GM12878 (cell line): ENCODE results near the gene MXI1. TPM values are rescaled to one million over a fixed set of nuclear protein-coding genes. Genes with fewer than 3 reads are reported as not detected.
A peak's percentile ranks its signal among the peaks of the same experiment; 100 is the strongest.

Experiments used
- BCL11A ChIP-seq: IDR thresholded peaks from 2 replicates; pipeline ENCODE4 v1.6.1; 2011; ENCODE audit warnings: low read depth, low read length
- CREB1 ChIP-seq: IDR thresholded peaks from 2 replicates; pipeline ENCODE4 v1.6.1; 2012; ENCODE audit warnings: low read depth, mild to moderate bottlenecking, inconsistent platforms
- ESRRA ChIP-seq: IDR thresholded peaks from 2 replicates; pipeline ENCODE4 v1.6.1; 2012; ENCODE audit warnings: mild to moderate bottlenecking, low read length, improper control_type of control experiment
- ETV6 ChIP-seq, 2 experiments: fragments of 450-650 bp in 1 of 2; IDR thresholded peaks in 1 of 2; conservative IDR thresholded peaks in 1 of 2; 2 replicates each; pipeline ENCODE4 v1.6.1; 2014; ENCODE audit warnings: antibody characterized with exemption in 1 of 2, borderline replicate concordance in 1 of 2, low read depth in 1 of 2, mild to moderate bottlenecking in 1 of 2, moderate library complexity in 1 of 2
- GATAD2B ChIP-seq: fragments of 450-650 bp; conservative IDR thresholded peaks from 2 replicates; pipeline ENCODE4 v1.6.1; 2017; ENCODE audit warnings: low read depth, mild to moderate bottlenecking, moderate library complexity
- HDGF ChIP-seq: fragments of 450-650 bp; IDR thresholded peaks from 2 replicates; pipeline ENCODE4 v1.6.1; 2016; ENCODE audit warnings: antibody characterized with exemption
- IKZF1 ChIP-seq: fragments of 450-650 bp; conservative IDR thresholded peaks from 2 replicates; pipeline ENCODE4 v1.6.1; 2017; ENCODE audit warnings: antibody characterized with exemption, mild to moderate bottlenecking
- LARP7 ChIP-seq: fragments of 450-650 bp; IDR thresholded peaks from 2 replicates; pipeline ENCODE4 v1.6.1; 2017; ENCODE audit warnings: mild to moderate bottlenecking
- MEF2B ChIP-seq: fragments of 450-650 bp; IDR thresholded peaks from 2 replicates; pipeline ENCODE4 v1.6.1; 2018; ENCODE audit warnings: mild to moderate bottlenecking, moderate library complexity; ENCODE audit not compliant: partially characterized antibody, poor library complexity, severe bottlenecking
- MTA3 ChIP-seq: IDR thresholded peaks from 2 replicates; pipeline ENCODE4 v1.6.1; 2012; ENCODE audit warnings: low read length, inconsistent platforms, borderline replicate concordance
- MXI1 ChIP-seq: fragments of 150-350 bp; IDR thresholded peaks from 2 replicates; pipeline ENCODE4 v1.6.1; 2011; ENCODE audit warnings: low read depth, mild to moderate bottlenecking, inconsistent platforms, low read length, improper control_type of control experiment
- MYC ChIP-seq: IDR thresholded peaks from 2 replicates; pipeline ENCODE4 v1.6.1; 2011; ENCODE audit warnings: mild to moderate bottlenecking, low read length, moderate library complexity, inconsistent platforms; ENCODE audit not compliant: insufficient read depth, insufficient replicate concordance, insufficient read length, severe bottlenecking
- NBN ChIP-seq: fragments of 450-650 bp; IDR thresholded peaks from 2 replicates; pipeline ENCODE4 v1.6.1; 2016
- NFIC ChIP-seq: IDR thresholded peaks from 2 replicates; pipeline ENCODE4 v1.6.1; 2012; ENCODE audit warnings: low read depth, mild to moderate bottlenecking, inconsistent platforms, low read length, moderate library complexity
- NR2C2 ChIP-seq: IDR thresholded peaks from 2 replicates; pipeline ENCODE4 v1.6.1; 2011; ENCODE audit warnings: borderline replicate concordance, low read depth; ENCODE audit not compliant: control insufficient read depth, insufficient read length
- RB1 ChIP-seq: fragments of 450-650 bp; formaldehyde crosslinking; IDR thresholded peaks from 2 replicates; pipeline ENCODE4 v1.6.1; 2017; ENCODE audit warnings: mild to moderate bottlenecking, borderline replicate concordance
- ZNF274 ChIP-seq: IDR thresholded peaks from one replicate; pipeline ENCODE4 v1.8.0; 2011; ENCODE audit not compliant: insufficient read length, insufficient read depth
- ZZZ3 ChIP-seq: IDR thresholded peaks from 2 replicates; pipeline ENCODE4 v1.6.1; 2011; ENCODE audit warnings: low read depth; ENCODE audit not compliant: control insufficient read depth, insufficient read length
- polyA plus RNA-seq, 11 experiments: library from polyadenylated mRNA; depleted of rRNA in 4 of 11; unstranded in 6 of 11; stranded (reverse) in 5 of 11; fragments of >200 nt; fragmentation: Nextera tagmentation in 4 of 11; fragmentation: Illumina TruSeq in 1 of 11; extraction: Ambion mirVana in 4 of 11; extraction: Trizol in 1 of 11; gene quantifications; 1 replicate in 1 of 11; 2 replicates in 10 of 11; pipeline versions ENCODE4 v1.2.1 to v1.2.3, GENCODE V29; 2011 to 2016; ENCODE audit warnings: inconsistent platforms in 2 of 11, missing spikeins in 2 of 11, low read depth in 1 of 11
- total RNA-seq, 4 experiments: library from RNA; depleted of rRNA in 3 of 4; stranded (reverse); fragments of >200 nt in 3 of 4; fragmentation: Illumina TruSeq in 1 of 4; extraction: Trizol in 1 of 4; gene quantifications; 2 replicates each; pipeline versions ENCODE4 v1.2.1 to v1.2.3, GENCODE V29; 2013 to 2021
- TF ChIP-seq, protein P1 (sequence below), 3 experiments: IDR thresholded peaks in 2 of 3; conservative IDR thresholded peaks in 1 of 3; 2 replicates each; pipeline ENCODE4 v1.5.1; 2011; ENCODE audit warnings: low read depth in 3 of 3, low read length in 3 of 3, mild to moderate bottlenecking in 3 of 3, control low read depth in 2 of 3, moderate library complexity in 2 of 3, inconsistent platforms in 1 of 3, mixed read lengths in 1 of 3; ENCODE audit not compliant: control insufficient read depth in 2 of 3, insufficient read depth in 1 of 3; ENCODE audit errors: extremely low read depth in 1 of 3
- TF ChIP-seq, protein P2 (sequence below): IDR thresholded peaks from 2 replicates; pipeline ENCODE4 v1.6.1; 2012; ENCODE audit warnings: low read depth, low read length, improper control_type of control experiment
- TF ChIP-seq, protein P3 (sequence below): fragments of 450-650 bp; IDR thresholded peaks from 2 replicates; pipeline ENCODE4 v1.6.1; 2016; ENCODE audit warnings: mild to moderate bottlenecking
- TF ChIP-seq, protein P4 (sequence below): fragments of 150-350 bp; IDR thresholded peaks from 2 replicates; pipeline ENCODE4 v1.6.1; 2014; ENCODE audit warnings: mild to moderate bottlenecking, low read depth, low read length

The MXI1 gene
- total and polyA plus RNA-seq, 10 of the 15 experiments (the other 5 are each of a cell fraction or from before 2014, with no cell fraction given), result 0.23 to 8.0 (median 0.41) TPM

DNA sequence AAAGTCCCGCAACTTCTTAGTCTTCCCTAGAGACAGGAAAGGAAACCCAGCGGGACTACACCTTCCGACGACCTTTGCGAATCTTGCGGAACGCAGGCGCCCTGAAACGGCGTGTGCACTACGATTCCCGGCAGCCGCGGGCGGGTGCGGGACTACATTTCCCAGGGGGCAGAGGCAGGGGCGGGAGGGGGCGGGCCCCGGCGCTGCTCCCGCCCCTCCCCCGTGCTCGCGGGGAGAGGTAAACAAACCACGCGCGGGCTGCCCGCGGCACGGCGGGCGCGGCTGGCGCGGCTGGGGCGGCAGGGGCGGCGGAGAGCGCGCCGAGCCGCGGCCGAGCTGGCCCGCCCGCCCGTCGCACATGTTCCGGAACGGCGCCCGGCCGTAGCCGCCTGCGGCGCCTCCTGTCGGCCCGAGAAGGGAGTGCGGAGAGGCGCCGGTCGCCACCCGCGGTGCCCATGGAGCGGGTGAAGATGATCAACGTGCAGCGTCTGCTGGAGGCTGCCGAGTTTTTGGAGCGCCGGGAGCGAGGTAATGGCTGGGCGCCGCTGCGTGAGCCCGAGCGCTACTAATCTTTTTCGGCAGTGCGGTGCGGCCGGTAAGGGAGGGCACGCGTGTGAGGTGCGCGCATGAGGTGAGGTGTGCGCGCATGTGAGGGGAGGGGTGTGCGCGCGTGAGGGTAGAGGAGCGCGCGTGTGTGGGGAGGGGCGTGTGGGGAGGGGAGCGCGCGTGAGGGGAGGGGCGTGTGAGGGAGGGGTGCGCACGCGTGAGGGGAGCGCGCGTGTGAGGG is 18.5 kb downstream of the MXI1 start (continued):
- TF ChIP-seq, protein P1, sequence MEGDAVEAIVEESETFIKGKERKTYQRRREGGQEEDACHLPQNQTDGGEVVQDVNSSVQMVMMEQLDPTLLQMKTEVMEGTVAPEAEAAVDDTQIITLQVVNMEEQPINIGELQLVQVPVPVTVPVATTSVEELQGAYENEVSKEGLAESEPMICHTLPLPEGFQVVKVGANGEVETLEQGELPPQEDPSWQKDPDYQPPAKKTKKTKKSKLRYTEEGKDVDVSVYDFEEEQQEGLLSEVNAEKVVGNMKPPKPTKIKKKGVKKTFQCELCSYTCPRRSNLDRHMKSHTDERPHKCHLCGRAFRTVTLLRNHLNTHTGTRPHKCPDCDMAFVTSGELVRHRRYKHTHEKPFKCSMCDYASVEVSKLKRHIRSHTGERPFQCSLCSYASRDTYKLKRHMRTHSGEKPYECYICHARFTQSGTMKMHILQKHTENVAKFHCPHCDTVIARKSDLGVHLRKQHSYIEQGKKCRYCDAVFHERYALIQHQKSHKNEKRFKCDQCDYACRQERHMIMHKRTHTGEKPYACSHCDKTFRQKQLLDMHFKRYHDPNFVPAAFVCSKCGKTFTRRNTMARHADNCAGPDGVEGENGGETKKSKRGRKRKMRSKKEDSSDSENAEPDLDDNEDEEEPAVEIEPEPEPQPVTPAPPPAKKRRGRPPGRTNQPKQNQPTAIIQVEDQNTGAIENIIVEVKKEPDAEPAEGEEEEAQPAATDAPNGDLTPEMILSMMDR (IDR thresholded peaks at IDR 0.05 in 2 of 3, conservative IDR thresholded peaks at IDR 0.05 in 1 of 3; ENCODE audit: control insufficient read depth in 2 of 3, extremely low read depth in 1 of 3, insufficient read depth in 1 of 3, low read depth in 3 of 3, low read length in 3 of 3), result peak; percentile 58 to 74 (median 63)
- peak; percentile 31; the same call in 1 of the 2 replicates for TF ChIP-seq MXI1
- TF ChIP-seq NFIC, result no peak
- peak; percentile 51; the same call in 1 of the 2 replicates for TF ChIP-seq NBN
- TF ChIP-seq, protein P2, sequence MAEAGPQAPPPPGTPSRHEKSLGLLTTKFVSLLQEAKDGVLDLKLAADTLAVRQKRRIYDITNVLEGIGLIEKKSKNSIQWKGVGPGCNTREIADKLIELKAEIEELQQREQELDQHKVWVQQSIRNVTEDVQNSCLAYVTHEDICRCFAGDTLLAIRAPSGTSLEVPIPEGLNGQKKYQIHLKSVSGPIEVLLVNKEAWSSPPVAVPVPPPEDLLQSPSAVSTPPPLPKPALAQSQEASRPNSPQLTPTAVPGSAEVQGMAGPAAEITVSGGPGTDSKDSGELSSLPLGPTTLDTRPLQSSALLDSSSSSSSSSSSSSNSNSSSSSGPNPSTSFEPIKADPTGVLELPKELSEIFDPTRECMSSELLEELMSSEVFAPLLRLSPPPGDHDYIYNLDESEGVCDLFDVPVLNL, result no peak
- no peak for TF ChIP-seq BCL11A
- TF ChIP-seq MYC, result no peak
- peak; percentile 63 for TF ChIP-seq MEF2B
- no peak for TF ChIP-seq HDGF
- TF ChIP-seq NR2C2, result no peak
- TF ChIP-seq RB1, result peak; percentile 28; the same call in 1 of the 2 replicates
- TF ChIP-seq MTA3, result no peak
- no peak for TF ChIP-seq ZZZ3
- TF ChIP-seq, protein P3, sequence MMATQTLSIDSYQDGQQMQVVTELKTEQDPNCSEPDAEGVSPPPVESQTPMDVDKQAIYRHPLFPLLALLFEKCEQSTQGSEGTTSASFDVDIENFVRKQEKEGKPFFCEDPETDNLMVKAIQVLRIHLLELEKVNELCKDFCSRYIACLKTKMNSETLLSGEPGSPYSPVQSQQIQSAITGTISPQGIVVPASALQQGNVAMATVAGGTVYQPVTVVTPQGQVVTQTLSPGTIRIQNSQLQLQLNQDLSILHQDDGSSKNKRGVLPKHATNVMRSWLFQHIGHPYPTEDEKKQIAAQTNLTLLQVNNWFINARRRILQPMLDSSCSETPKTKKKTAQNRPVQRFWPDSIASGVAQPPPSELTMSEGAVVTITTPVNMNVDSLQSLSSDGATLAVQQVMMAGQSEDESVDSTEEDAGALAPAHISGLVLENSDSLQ, result no peak
- peak; percentile 61; the same call in 1 of the 2 replicates for TF ChIP-seq GATAD2B
- peak; percentile 91 for TF ChIP-seq IKZF1
- TF ChIP-seq ESRRA, result no peak
- peak; percentile 96 for TF ChIP-seq CREB1
- no peak for TF ChIP-seq ZNF274
- peak; percentile 62; the same call in 1 of the 2 replicates for TF ChIP-seq LARP7
- TF ChIP-seq, protein P4, sequence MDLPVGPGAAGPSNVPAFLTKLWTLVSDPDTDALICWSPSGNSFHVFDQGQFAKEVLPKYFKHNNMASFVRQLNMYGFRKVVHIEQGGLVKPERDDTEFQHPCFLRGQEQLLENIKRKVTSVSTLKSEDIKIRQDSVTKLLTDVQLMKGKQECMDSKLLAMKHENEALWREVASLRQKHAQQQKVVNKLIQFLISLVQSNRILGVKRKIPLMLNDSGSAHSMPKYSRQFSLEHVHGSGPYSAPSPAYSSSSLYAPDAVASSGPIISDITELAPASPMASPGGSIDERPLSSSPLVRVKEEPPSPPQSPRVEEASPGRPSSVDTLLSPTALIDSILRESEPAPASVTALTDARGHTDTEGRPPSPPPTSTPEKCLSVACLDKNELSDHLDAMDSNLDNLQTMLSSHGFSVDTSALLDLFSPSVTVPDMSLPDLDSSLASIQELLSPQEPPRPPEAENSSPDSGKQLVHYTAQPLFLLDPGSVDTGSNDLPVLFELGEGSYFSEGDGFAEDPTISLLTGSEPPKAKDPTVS, result no peak
- no peak for TF ChIP-seq ETV6 (conservative IDR thresholded peaks at IDR 0.05 in 1 of 2, IDR thresholded peaks at IDR 0.05 in 1 of 2; ENCODE audit: borderline replicate concordance in 1 of 2, low read depth in 1 of 2)
